CD4-positive, alpha-beta T cell treated with Interleukin-17A for 1 hour (primary cell): ENCODE data around the gene SOS2.

Experiments used
- DNase-seq: peaks from one replicate; pipeline ENCODE4 v3.0.0-alpha.2; 2020

Gene SOS2

GRCh38 chr14:50231475-50232275 is at the start of gene SOS2:
Gene SOS2 (minus strand): TSS chr14:50231578. CDS start chr14:50231283, 295 bp downstream.
- peak; percentile 85 for DNase-seq

GRCh38 chr14:50272498-50272897 is 41.1 kb upstream of the SOS2 start:
- DNase-seq = no peak

- no peak for DNase-seq
Measured at GRCh38 chr14:50270932-50271331, 39.6 kb upstream of the SOS2 start.

- DNase-seq = no peak
Measured at GRCh38 chr14:50265029-50265428, 33.7 kb upstream of the SOS2 start.

- DNase-seq = no peak
Measured at GRCh38 chr14:50263321-50263720, 31.9 kb upstream of the SOS2 start.

- no peak for DNase-seq
Measured at GRCh38 chr14:50262865-50263264, 31.5 kb upstream of the SOS2 start.

- peak; percentile 59 for DNase-seq
Measured at GRCh38 chr14:50260511-50260910, 29.1 kb upstream of the SOS2 start.

GRCh38 chr14:50260072-50260471 is 28.7 kb upstream of the SOS2 start:
- DNase-seq = no peak

GRCh38 chr14:50257732-50258131 is 26.4 kb upstream of the SOS2 start:
- no peak for DNase-seq

GRCh38 chr14:50254248-50254647 is 22.9 kb upstream of the SOS2 start:
- no peak for DNase-seq

- DNase-seq = no peak
Measured at GRCh38 chr14:50249136-50249775, 17.9 kb upstream of the SOS2 start.

- no peak for DNase-seq
Measured at GRCh38 chr14:50247245-50247644, 15.9 kb upstream of the SOS2 start.

GRCh38 chr14:50242566-50243310 is 11.4 kb upstream of the SOS2 start:
- no peak for DNase-seq

GRCh38 chr14:50242096-50242495 is 10.7 kb upstream of the SOS2 start:
- DNase-seq = no peak

GRCh38 chr14:50237427-50237826 is 6.0 kb upstream of the SOS2 start:
- no peak for DNase-seq

- DNase-seq = peak; percentile 27
Measured at GRCh38 chr14:50233951-50234250, 2.5 kb upstream of the SOS2 start.

- DNase-seq = no peak
Measured at GRCh38 chr14:50233166-50233950, 2.0 kb upstream of the SOS2 start.

GRCh38 chr14:50232276-50232642 is 881 bp upstream of the SOS2 start:
- no peak for DNase-seq

GRCh38 chr14:50230701-50231474 is 490 bp downstream of the SOS2 start:
- DNase-seq = peak; percentile 51

- no peak for DNase-seq
Measured at GRCh38 chr14:50230401-50230700, 1.0 kb downstream of the SOS2 start.

- DNase-seq = no peak
Measured at GRCh38 chr14:50229681-50230080, 1.7 kb downstream of the SOS2 start.

- no peak for DNase-seq
Measured at GRCh38 chr14:50228313-50228712, 3.1 kb downstream of the SOS2 start.

GRCh38 chr14:50225974-50226297 is 5.4 kb downstream of the SOS2 start:
- no peak for DNase-seq
